GM12878 (cell line): ENCODE results near the gene C5AR2. TPM values are rescaled to one million over a fixed set of nuclear protein-coding genes. Genes with fewer than 3 reads are reported as not detected.

Experiments used
- ATAC-seq: fragments of 200-7000 bp; cut with Tn5 transposase; 3 replicates; pipeline ENCODE4 v1.9.1; 2020; ENCODE audit warnings: mild to moderate bottlenecking, moderate library complexity
- BruUV-seq: library from RNA; stranded (reverse); fragments of 400-500 nt; replicated peaks from 2 replicates; lab custom pipeline; 2021; lab: Mats Ljungman, UMichigan
- CTCF ChIA-PET: fragments of 300-600 bp; sonication (Branson Sonifier 250); formaldehyde crosslinking; extraction: SDS; loops from one replicate; lab custom pipeline; 2021; ENCODE audit warnings: inconsistent platforms; lab: Yijun Ruan, JAX
- POLR2A ChIA-PET: fragments of 350-600 bp; formaldehyde crosslinking; extraction: SDS; loops from one replicate; lab custom pipeline; 2021; ENCODE audit warnings: inconsistent platforms; lab: Charles Lee
- RAD21 ChIA-PET: fragments of 300-600 bp; sonication (Branson Sonifier 250); formaldehyde crosslinking; loops from one replicate; lab custom pipeline; 2023; ENCODE audit warnings: antibody characterized with exemption; ENCODE audit not compliant: unreplicated experiment; lab: Charles Lee
- SMC1A ChIA-PET: fragments of 300-600 bp; sonication (Branson Sonifier 250); formaldehyde crosslinking; loops from one replicate; lab custom pipeline; 2023; ENCODE audit not compliant: unreplicated experiment, uncharacterized antibody; lab: Charles Lee
- DNase-seq: peaks from one replicate; pipeline ENCODE4 v3.0.0-alpha.2; 2011; ENCODE audit warnings: low read depth, low spot score
- FAIRE-seq: peaks from 3 replicates; lab custom pipeline; 2011; peaks lifted over from hg19 to GRCh38; lab: Jason Lieb, UNC
- H2AFZ ChIP-seq: 2 replicates; pipeline ENCODE4 v1.6.0; 2011; ENCODE audit warnings: low read depth, low read length, control low read depth; ENCODE audit not compliant: control insufficient read depth
- H3K27ac ChIP-seq: 2 replicates; pipeline ENCODE4 v1.5.1; 2011; ENCODE audit warnings: control low read depth; ENCODE audit not compliant: control insufficient read depth, insufficient read depth
- H3K27me3 ChIP-seq, 2 experiments: replicated peaks in 1 of 2; 2 replicates each; pipeline versions ENCODE4 v1.6.0 to v1.6.1; 2011; ENCODE audit warnings: low read length in 1 of 2; ENCODE audit not compliant: control insufficient read depth in 2 of 2, insufficient read depth in 2 of 2
- H3K36me3 ChIP-seq, 2 experiments: 2 replicates each; pipeline ENCODE4 v1.5.1; 2011; ENCODE audit warnings: low read length in 1 of 2; ENCODE audit not compliant: control insufficient read depth in 2 of 2, insufficient read depth in 2 of 2
- H3K4me1 ChIP-seq: 2 replicates; pipeline ENCODE4 v1.6.1; 2011; ENCODE audit warnings: mild to moderate bottlenecking, low read length, moderate library complexity, mixed read lengths; ENCODE audit not compliant: control insufficient read depth, insufficient read depth
- H3K4me2 ChIP-seq: 2 replicates; pipeline ENCODE4 v1.6.0; 2011; ENCODE audit warnings: control low read depth; ENCODE audit not compliant: control insufficient read depth, insufficient read depth
- H3K4me3 ChIP-seq: fragments of 200-600 bp; sonication (generic); 2 replicates; pipeline ENCODE4 v1.5.1; 2016
- H3K79me2 ChIP-seq: 2 replicates; pipeline ENCODE4 v1.6.0; 2011; ENCODE audit warnings: low read length; ENCODE audit not compliant: control insufficient read depth, insufficient read depth
- H3K9ac ChIP-seq: 2 replicates; pipeline ENCODE4 v1.8.0; 2011; ENCODE audit warnings: low read length, control low read depth, mixed read lengths; ENCODE audit not compliant: control insufficient read depth, insufficient read depth
- H3K9me3 ChIP-seq: replicated peaks from 3 replicates; pipeline ENCODE4 v1.5.1; 2011; ENCODE audit warnings: mild to moderate bottlenecking, low read length; ENCODE audit not compliant: control insufficient read depth, insufficient read depth
- H4K20me1 ChIP-seq: 2 replicates; pipeline ENCODE4 v1.6.0; 2011; ENCODE audit not compliant: control insufficient read depth, insufficient read depth
- KLF5 ChIP-seq: fragments of 450-650 bp; IDR thresholded peaks from 2 replicates; pipeline ENCODE4 v1.6.1; 2014; ENCODE audit warnings: mild to moderate bottlenecking; ENCODE audit not compliant: partially characterized antibody
- PAX5 ChIP-seq: IDR thresholded peaks from 2 replicates; pipeline ENCODE4 v1.6.1; 2011; ENCODE audit warnings: low read depth, low read length, borderline replicate concordance
- POLR2AphosphoS5 ChIP-seq: IDR thresholded peaks from 2 replicates; pipeline ENCODE4 v1.6.1; 2011; ENCODE audit warnings: mild to moderate bottlenecking, low read length, inconsistent platforms
- WGBS: methylation state at CpG from one replicate; pipeline ENCODE4 v1.1.6; 2016; ENCODE audit warnings: low lambda C conversion rate; ENCODE audit not compliant: insufficient replicate concordance, insufficient coverage; ENCODE audit errors: missing lambda C conversion rate; 5-methylcytosine and 5-hydroxymethylcytosine counted together
- in situ Hi-C: fragments of 300-500 bp; cut with MboI; formaldehyde crosslinking; loops from 9 replicates; pipeline ENCODE4 v1.14.3; 2018; ENCODE audit warnings: mixed read lengths
- intact Hi-C: fragments of 100-400 bp; cut with micrococcal nuclease; formaldehyde crosslinking; loops from one replicate; pipeline ENCODE4 v1.14.2; 2022; ENCODE audit not compliant: unreplicated experiment
- polyA plus RNA-seq, 11 experiments: library from polyadenylated mRNA; depleted of rRNA in 4 of 11; unstranded in 6 of 11; stranded (reverse) in 5 of 11; fragments of >200 nt; fragmentation: Nextera tagmentation in 4 of 11; fragmentation: Illumina TruSeq in 1 of 11; extraction: Ambion mirVana in 4 of 11; extraction: Trizol in 1 of 11; gene quantifications; 1 replicate in 1 of 11; 2 replicates in 10 of 11; pipeline versions ENCODE4 v1.2.1 to v1.2.3, GENCODE V29; 2011 to 2016; ENCODE audit warnings: inconsistent platforms in 2 of 11, missing spikeins in 2 of 11, low read depth in 1 of 11
- total RNA-seq, 4 experiments: library from RNA; depleted of rRNA in 3 of 4; stranded (reverse); fragments of >200 nt in 3 of 4; fragmentation: Illumina TruSeq in 1 of 4; extraction: Trizol in 1 of 4; gene quantifications; 2 replicates each; pipeline versions ENCODE4 v1.2.1 to v1.2.3, GENCODE V29; 2013 to 2021
- TF ChIP-seq, protein P1 (sequence below): fragments of 450-650 bp; IDR thresholded peaks from 2 replicates; pipeline ENCODE4 v1.6.1; 2016; ENCODE audit warnings: mild to moderate bottlenecking

C5AR2 gene
- total and polyA plus RNA-seq, 10 of the 15 experiments (the other 5 are each of a cell fraction or from before 2014, with no cell fraction given) = 0.01 TPM; not detected in 9

DNA sequence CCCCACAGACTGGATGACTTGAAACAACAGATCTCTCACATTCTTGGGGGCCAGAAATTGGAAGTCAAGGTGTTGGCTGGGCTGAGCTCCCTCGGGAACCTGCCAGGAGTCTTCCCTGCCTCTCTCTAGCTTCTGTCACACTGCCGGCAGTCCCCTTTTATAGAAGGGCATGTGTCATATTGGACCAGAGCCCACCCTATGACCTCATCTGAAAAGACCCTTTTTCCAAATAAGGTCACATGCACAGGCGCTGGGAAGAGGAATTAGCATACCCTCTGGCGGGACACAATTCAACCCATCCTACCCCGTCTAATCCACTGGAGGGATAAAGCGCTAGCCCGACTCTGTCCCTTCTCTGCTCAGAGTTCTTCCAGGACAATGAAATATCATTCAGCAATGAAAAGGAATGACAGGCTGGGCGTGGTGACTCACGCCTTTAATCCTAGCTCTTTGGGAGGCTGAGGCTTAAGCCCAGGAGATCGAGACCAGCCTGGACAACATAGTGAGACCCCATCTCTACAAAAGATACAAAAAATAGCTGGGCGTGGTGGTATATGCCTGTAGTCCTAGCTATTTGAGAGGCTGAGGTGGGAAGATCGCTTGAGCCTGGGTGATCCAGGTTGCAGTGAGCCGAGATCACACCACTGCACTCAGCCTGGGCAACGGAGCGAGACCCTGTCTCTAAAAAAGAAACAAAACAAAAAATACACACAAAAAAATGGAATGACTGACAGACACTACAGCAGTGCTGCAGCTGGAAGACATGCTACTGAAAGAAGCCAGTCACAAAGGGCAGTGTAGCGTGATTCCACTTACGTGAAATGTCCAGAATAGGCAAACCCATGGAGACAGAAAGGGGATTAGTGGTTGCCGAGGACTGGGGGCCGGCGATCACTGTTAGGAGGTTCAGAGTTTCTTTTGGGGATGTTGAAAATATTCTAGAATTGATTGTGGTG is 58.8 kb downstream of the C5AR2 start:
- DNase-seq = no peak
- ChIA-PET SMC1A (interaction anchor here (0.7 to 3.1 kb wide), 9 partner anchors 38 to 116 kb away, joined by 3 to 28 read pairs (median 5); partner anchors contain the start of genes C5AR1, DHX34 and INAFM1), POLR2A (no interaction called here), CTCF (interaction anchor here (0.6 to 3.4 kb wide), 27 partner anchors 8 to 479 kb away, joined by 3 to 83 read pairs (median 4); partner anchors contain the start of gene DHX34), RAD21 (interaction anchor here (0.8 to 3.4 kb wide), 12 partner anchors 37 to 180 kb away, joined by 3 to 21 read pairs (median 4); partner anchors contain the start of genes C5AR1 and DHX34)
- ATAC-seq = peak; percentile 71
- TF ChIP-seq, protein P1, sequence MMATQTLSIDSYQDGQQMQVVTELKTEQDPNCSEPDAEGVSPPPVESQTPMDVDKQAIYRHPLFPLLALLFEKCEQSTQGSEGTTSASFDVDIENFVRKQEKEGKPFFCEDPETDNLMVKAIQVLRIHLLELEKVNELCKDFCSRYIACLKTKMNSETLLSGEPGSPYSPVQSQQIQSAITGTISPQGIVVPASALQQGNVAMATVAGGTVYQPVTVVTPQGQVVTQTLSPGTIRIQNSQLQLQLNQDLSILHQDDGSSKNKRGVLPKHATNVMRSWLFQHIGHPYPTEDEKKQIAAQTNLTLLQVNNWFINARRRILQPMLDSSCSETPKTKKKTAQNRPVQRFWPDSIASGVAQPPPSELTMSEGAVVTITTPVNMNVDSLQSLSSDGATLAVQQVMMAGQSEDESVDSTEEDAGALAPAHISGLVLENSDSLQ = peak; percentile 57
- TF ChIP-seq PAX5 = peak; percentile 52; the same call in 1 of the 2 replicates
- TF ChIP-seq POLR2AphosphoS5 = no peak
- no peak for TF ChIP-seq KLF5
- Histone ChIP-seq H3K36me3 (no peaks in the 10 kb centered on the region), H3K79me2 (no peaks in the 10 kb centered on the region), H3K4me3 (no peak overlapping the region), H3K27ac (no peak overlapping the region), H3K9ac (no peak overlapping the region), H3K27me3 (no peaks in the 10 kb centered on the region), H3K9me3 (no peaks in the 10 kb centered on the region), H3K4me2 (peak overlapping the region; percentile 34; the same call in 1 of the 2 replicates), H3K4me1 (no peaks in the 10 kb centered on the region), H4K20me1 (no peaks in the 10 kb centered on the region), H2AFZ (no peak overlapping the region)
- BruUV-seq = no TSS peak
- 43% methylated on average over 20 of the region's 20 CpGs for WGBS
- no peak for FAIRE-seq
- in situ Hi-C loops (no loop called here), intact Hi-C loops (loop anchor here (1.0 to 5.0 kb wide), 4 partner anchors 36 to 102 kb away; partner anchors contain the start of gene DHX34)
